Gastrocnemius medialis (tissue), 4 donors: ENCODE measurements around the gene EXD3.

Source experiments
- CTCF ChIP-seq, 5 experiments: fragments of 450-650 bp in 3 of 5; fragments of 200-600 bp in 2 of 5; sonication (generic) in 2 of 5; IDR thresholded peaks in 4 of 5; conservative IDR thresholded peaks in 1 of 5; 1 replicate in 4 of 5; 2 replicates in 1 of 5; pipeline ENCODE4 v1.5.1; 2016 to 2019; ENCODE audit warnings: antibody characterized with exemption in 5 of 5, mild to moderate bottlenecking in 3 of 5, moderate library complexity in 3 of 5
- POLR2A ChIP-seq, 2 donors: fragments of 450-650 bp; IDR thresholded peaks; one replicate each; pipeline ENCODE4 v1.6.1; 2017; ENCODE audit warnings: antibody characterized with exemption in 2 of 2, mild to moderate bottlenecking in 2 of 2, moderate library complexity in 2 of 2

GRCh38 chr9:137298401-137299202, 124.4 kb downstream of the EXD3 start:
- TF ChIP-seq CTCF (IDR thresholded peaks at IDR 0.05 in 4 of 5, conservative IDR thresholded peaks at IDR 0.05 in 1 of 5) (no peak), POLR2A (IDR thresholded peaks at IDR 0.05) (no peak)
